Testis (tissue), 2 donors: Measurements from ENCODE around the gene LRP1B.

Experiments
- POLR2A ChIP-seq: fragments of 450-650 bp; IDR thresholded peaks from one replicate; pipeline ENCODE4 v1.6.1; 2017; ENCODE audit warnings: antibody characterized with exemption, mild to moderate bottlenecking, moderate library complexity
- TF ChIP-seq, protein P1 (sequence below), 3 experiments: fragments of 450-650 bp in 2 of 3; fragments of 200-600 bp in 1 of 3; sonication (generic) in 1 of 3; IDR thresholded peaks; one replicate each; pipeline ENCODE4 v1.5.1; 2016 to 2019; ENCODE audit warnings: antibody characterized with exemption in 3 of 3, mild to moderate bottlenecking in 2 of 3, moderate library complexity in 1 of 3

DNA sequence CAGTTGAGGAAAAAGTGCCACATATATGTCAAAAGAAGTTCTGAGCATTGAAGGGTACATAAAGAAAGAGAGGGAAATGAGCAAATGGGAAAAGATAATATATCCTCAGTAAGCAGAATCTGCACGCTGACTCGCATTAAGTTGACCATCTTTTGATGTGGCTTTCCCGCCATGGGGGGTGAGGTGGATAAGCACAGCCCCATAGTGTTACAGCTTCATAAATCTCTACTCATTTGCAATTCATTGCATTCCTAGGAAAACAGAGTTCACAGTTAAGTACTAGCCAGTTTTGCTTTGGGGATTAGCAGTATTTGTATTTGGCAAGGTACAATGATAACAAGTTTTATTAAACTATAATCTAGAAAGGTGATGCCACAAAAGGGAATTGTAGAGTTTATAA lies 814.2 kb downstream of the LRP1B start:
- no peak for TF ChIP-seq POLR2A
- TF ChIP-seq, protein P1, sequence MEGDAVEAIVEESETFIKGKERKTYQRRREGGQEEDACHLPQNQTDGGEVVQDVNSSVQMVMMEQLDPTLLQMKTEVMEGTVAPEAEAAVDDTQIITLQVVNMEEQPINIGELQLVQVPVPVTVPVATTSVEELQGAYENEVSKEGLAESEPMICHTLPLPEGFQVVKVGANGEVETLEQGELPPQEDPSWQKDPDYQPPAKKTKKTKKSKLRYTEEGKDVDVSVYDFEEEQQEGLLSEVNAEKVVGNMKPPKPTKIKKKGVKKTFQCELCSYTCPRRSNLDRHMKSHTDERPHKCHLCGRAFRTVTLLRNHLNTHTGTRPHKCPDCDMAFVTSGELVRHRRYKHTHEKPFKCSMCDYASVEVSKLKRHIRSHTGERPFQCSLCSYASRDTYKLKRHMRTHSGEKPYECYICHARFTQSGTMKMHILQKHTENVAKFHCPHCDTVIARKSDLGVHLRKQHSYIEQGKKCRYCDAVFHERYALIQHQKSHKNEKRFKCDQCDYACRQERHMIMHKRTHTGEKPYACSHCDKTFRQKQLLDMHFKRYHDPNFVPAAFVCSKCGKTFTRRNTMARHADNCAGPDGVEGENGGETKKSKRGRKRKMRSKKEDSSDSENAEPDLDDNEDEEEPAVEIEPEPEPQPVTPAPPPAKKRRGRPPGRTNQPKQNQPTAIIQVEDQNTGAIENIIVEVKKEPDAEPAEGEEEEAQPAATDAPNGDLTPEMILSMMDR (IDR thresholded peaks at IDR 0.05): no peak
